ENCODE results near the gene RNF175. TPM values are rescaled to one million over a fixed set of nuclear protein-coding genes. Genes with fewer than 3 reads are reported as not detected.

RNF175 gene
- total RNA-seq, 6 donors from 2014 or later, result not detected

DNA sequence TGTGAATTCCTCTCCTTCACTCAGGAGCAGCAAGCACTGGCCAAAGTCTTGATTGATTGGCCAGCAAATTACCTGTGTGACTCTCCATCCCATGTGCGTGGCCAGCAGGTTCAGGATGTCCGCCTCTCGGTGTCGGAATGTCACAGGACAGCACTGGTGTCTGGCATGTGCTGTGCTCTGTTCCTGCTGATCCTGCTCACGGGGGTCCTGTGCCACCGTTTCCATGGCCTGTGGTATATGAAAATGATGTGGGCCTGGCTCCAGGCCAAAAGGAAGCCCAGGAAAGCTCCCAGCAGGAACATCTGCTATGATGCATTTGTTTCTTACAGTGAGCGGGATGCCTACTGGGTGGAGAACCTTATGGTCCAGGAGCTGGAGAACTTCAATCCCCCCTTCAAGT, 55.3 kb downstream of the RNF175 start:
- no peak overlapping the region for H3K4me3 ChIP-seq
- peaks cover 0 to 2% (median 0%) of the 10 kb centered on the region in 4 donors for H3K4me1 ChIP-seq
- H3K27ac ChIP-seq, result no peak overlapping the region
- no peak for ATAC-seq (ENCODE audit: low FRiP score in 2 of 2)
- H3K9me3 ChIP-seq, result no peaks in the 10 kb centered on the region
- no peaks in the 10 kb centered on the region for H3K27me3 ChIP-seq
- no peak for DNase-seq
- H3K36me3 ChIP-seq, result peaks cover 0 to 12% (median 2%) of the 10 kb centered on the region in 4 donors
- no peak for TF ChIP-seq POLR2AphosphoS5 (IDR thresholded peaks at IDR 0.05)
- TF ChIP-seq, protein P1, sequence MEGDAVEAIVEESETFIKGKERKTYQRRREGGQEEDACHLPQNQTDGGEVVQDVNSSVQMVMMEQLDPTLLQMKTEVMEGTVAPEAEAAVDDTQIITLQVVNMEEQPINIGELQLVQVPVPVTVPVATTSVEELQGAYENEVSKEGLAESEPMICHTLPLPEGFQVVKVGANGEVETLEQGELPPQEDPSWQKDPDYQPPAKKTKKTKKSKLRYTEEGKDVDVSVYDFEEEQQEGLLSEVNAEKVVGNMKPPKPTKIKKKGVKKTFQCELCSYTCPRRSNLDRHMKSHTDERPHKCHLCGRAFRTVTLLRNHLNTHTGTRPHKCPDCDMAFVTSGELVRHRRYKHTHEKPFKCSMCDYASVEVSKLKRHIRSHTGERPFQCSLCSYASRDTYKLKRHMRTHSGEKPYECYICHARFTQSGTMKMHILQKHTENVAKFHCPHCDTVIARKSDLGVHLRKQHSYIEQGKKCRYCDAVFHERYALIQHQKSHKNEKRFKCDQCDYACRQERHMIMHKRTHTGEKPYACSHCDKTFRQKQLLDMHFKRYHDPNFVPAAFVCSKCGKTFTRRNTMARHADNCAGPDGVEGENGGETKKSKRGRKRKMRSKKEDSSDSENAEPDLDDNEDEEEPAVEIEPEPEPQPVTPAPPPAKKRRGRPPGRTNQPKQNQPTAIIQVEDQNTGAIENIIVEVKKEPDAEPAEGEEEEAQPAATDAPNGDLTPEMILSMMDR (IDR thresholded peaks at IDR 0.05), result no peak
- TF ChIP-seq POLR2A (IDR thresholded peaks at IDR 0.05), result no peak
- no peak for TF ChIP-seq EP300 (IDR thresholded peaks at IDR 0.05)
- WGBS, 2 donors, result 92 to 96% methylated on average over 7 of the region's 7 CpGs

- peak overlapping the region; percentile 51 to 83 (median 77) for H3K4me3 ChIP-seq
- DNase-seq (no peak), ATAC-seq (ENCODE audit: low FRiP score in 2 of 2) (peak in 1 of 2 donors; percentile 77)
- H3K9me3 ChIP-seq, result peaks cover 7 to 22% (median 15%) of the 10 kb centered on the region in 4 donors
- no peaks in the 10 kb centered on the region for H3K27me3 ChIP-seq
- TF ChIP-seq POLR2AphosphoS5 (IDR thresholded peaks at IDR 0.05) (no peak), POLR2A (IDR thresholded peaks at IDR 0.05) (peak in 1 of 4 donors; percentile 30)
- peaks cover 9 to 21% (median 20%) of the 10 kb centered on the region in 4 donors for H3K4me1 ChIP-seq
- H3K36me3 ChIP-seq, result peaks cover 10 to 28% (median 20%) of the 10 kb centered on the region in 4 donors
- peak overlapping the region; percentile 79 to 97 (median 90) for H3K27ac ChIP-seq
- WGBS, 2 donors, result 15 to 16% methylated on average over 9 of the region's 9 CpGs
Observed at GRCh38 chr4:153684971-153685371, 74.9 kb downstream of the RNF175 start.

GRCh38 chr4:153684182-153684970, 75.4 kb downstream of the RNF175 start, which contains the start of gene TLR2:
TSS of gene TLR2 (plus strand) at chr4:153684280. CDS start at chr4:153702908, 18,628 bp downstream.
- DNase-seq (peak; percentile 92 to 96), ATAC-seq (ENCODE audit: low FRiP score in 2 of 2) (peak; percentile 91 to 95)
- no peaks in the 10 kb centered on the region for H3K27me3 ChIP-seq
- peaks cover 7 to 20% (median 13%) of the 10 kb centered on the region in 4 donors for H3K9me3 ChIP-seq
- H3K4me1 ChIP-seq, result peaks cover 9 to 21% (median 20%) of the 10 kb centered on the region in 4 donors
- TF ChIP-seq POLR2AphosphoS5 (IDR thresholded peaks at IDR 0.05) (peak; percentile 59 to 64), EP300 (IDR thresholded peaks at IDR 0.05) (peak in 1 of 4 donors; percentile 18), POLR2A (IDR thresholded peaks at IDR 0.05) (peak in 2 of 4 donors; percentile 37 to 89)
- TF ChIP-seq, protein P1 (IDR thresholded peaks at IDR 0.05), result no peak
- H3K4me3 ChIP-seq, result peak within 1 kb of the TSS; percentile 51 to 83 (median 77)
- 0 to 1% methylated on average over 18 to 25 of the region's 75 CpGs for WGBS, 2 donors
- peaks cover 10 to 22% (median 16%) of the 10 kb centered on the region in 4 donors for H3K36me3 ChIP-seq
- H3K27ac ChIP-seq, result peak within 1 kb of the TSS; percentile 79 to 97 (median 90)

DNA sequence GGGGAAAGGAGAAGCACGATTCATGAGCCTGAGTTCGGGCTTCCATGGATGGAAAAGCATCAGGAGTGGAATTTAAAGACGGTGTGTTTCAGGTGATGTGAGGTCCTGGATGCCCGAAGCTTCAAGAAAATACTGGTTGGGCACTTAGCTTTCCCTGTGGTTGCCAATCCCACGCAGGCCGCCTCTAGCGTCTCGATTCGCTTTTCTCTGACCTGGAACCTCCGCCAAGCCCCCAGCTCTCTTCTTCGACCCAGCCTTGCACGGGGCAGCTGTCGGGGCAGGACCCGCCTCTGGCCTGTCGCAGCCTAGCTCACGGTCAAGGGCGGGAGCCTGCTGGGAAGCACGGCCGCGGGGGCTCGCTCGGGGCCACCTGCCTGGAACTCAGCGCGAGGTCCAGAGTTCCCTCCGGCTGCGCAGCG, 76.1 kb downstream of the RNF175 start:
- ATAC-seq (ENCODE audit: low FRiP score in 2 of 2) (no peak), DNase-seq (no peak)
- TF ChIP-seq POLR2AphosphoS5 (IDR thresholded peaks at IDR 0.05) (no peak), POLR2A (IDR thresholded peaks at IDR 0.05) (no peak), EP300 (IDR thresholded peaks at IDR 0.05) (no peak)
- TF ChIP-seq, protein P1 (IDR thresholded peaks at IDR 0.05), result no peak
- peaks cover 4 to 15% (median 9%) of the 10 kb centered on the region in 4 donors for H3K9me3 ChIP-seq
- peak overlapping the region; percentile 51 to 83 (median 77) for H3K4me3 ChIP-seq
- no peaks in the 10 kb centered on the region for H3K27me3 ChIP-seq
- peaks cover 9 to 21% (median 20%) of the 10 kb centered on the region in 4 donors for H3K4me1 ChIP-seq
- H3K36me3 ChIP-seq, result peaks cover 9 to 16% (median 11%) of the 10 kb centered on the region in 4 donors
- H3K27ac ChIP-seq, result peak overlapping the region; percentile 79 to 97 (median 90)
- 17 to 28% methylated on average over 11 to 19 of the region's 27 CpGs for WGBS, 2 donors

DNA sequence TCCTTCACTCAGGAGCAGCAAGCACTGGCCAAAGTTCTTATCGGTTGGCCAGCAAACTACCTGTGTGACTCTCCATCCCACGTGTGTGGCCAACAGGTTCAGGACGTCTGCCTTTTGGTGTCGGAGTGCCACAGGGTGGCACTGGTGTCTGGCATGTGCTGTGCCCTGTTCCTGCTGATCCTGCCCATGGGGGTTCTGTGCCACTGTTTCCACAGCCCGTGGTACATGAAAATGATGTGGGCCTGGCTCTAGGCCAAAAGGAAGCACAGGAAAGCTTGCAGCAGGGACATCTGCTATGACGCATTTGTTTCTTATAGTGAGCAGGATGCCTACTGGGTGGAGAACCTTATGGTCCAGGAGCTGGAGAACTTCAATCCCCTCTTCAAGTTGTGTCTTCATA, 80.3 kb downstream of the RNF175 start:
- Histone ChIP-seq H3K4me1 (peaks cover 8 to 11% (median 10%) of the 10 kb centered on the region in 4 donors), H3K36me3 (no peaks in the 10 kb centered on the region), H3K4me3 (no peak overlapping the region), H3K27ac (no peak overlapping the region), H3K9me3 (peaks cover 0 to 5% (median 4%) of the 10 kb centered on the region in 4 donors), H3K27me3 (no peaks in the 10 kb centered on the region)
- TF ChIP-seq EP300 (IDR thresholded peaks at IDR 0.05), result no peak
- TF ChIP-seq, protein P1 (IDR thresholded peaks at IDR 0.05), result no peak
- peak in 1 of 2 donors; percentile 25 for TF ChIP-seq POLR2AphosphoS5 (IDR thresholded peaks at IDR 0.05)
- TF ChIP-seq POLR2A (IDR thresholded peaks at IDR 0.05), result no peak
- ATAC-seq (ENCODE audit: low FRiP score in 2 of 2) (peak in 1 of 2 donors; percentile 29), DNase-seq (peak in 1 of 2 donors; percentile 66)
- 60 to 72% methylated on average over 4 to 6 of the region's 6 CpGs for WGBS, 2 donors

All from upper lobe of left lung (tissue), 6 donors.